MCF 10A (cell line): ENCODE data around the gene CCNB2. TPM values are rescaled to one million over a fixed set of nuclear protein-coding genes. Genes with fewer than 3 reads are reported as not detected.

Experiments
- BruUV-seq: library from RNA; stranded (reverse); fragments of 400-500 nt; replicated peaks from 2 replicates; lab custom pipeline; 2021; lab: Mats Ljungman, UMichigan
- CTCF ChIA-PET: fragments of 300-600 bp; sonication (Branson Sonifier 250); formaldehyde crosslinking; extraction: SDS; loops from one replicate; lab custom pipeline; 2021; ENCODE audit warnings: antibody characterized with exemption, inconsistent platforms; lab: Yijun Ruan, JAX
- POLR2A ChIA-PET: fragments of 300-600, 350-650 bp; sonication (Branson Sonifier 250); formaldehyde crosslinking; extraction: SDS; loops from one replicate; lab custom pipeline; 2020; ENCODE audit warnings: antibody characterized with exemption, inconsistent platforms; lab: Yijun Ruan, JAX
- DNase-seq: peaks from one replicate; pipeline ENCODE4 v3.0.0-alpha.2; 2018; ENCODE audit not compliant: unreplicated experiment
- H3K27ac Mint-ChIP-seq: one replicate; pipeline ENCODE4 v1.8.0; 2022; ENCODE audit warnings: mild to moderate bottlenecking, low read depth, mixed read lengths; ENCODE audit not compliant: unreplicated experiment
- H3K27me3 Mint-ChIP-seq: one replicate; pipeline ENCODE4 v1.8.0; 2022; ENCODE audit warnings: mixed read lengths; ENCODE audit not compliant: insufficient read depth, unreplicated experiment
- H3K36me3 Mint-ChIP-seq: one replicate; pipeline ENCODE4 v1.8.0; 2022; ENCODE audit warnings: mild to moderate bottlenecking, moderate library complexity, mixed read lengths; ENCODE audit not compliant: insufficient read depth, unreplicated experiment
- H3K4me1 Mint-ChIP-seq: one replicate; pipeline ENCODE4 v1.8.0; 2022; ENCODE audit warnings: mixed read lengths; ENCODE audit not compliant: insufficient read depth, unreplicated experiment
- H3K4me3 Mint-ChIP-seq: one replicate; pipeline ENCODE4 v1.8.0; 2022; ENCODE audit warnings: mild to moderate bottlenecking, moderate library complexity, mixed read lengths; ENCODE audit not compliant: unreplicated experiment
- H3K9me3 Mint-ChIP-seq: one replicate; pipeline ENCODE4 v1.8.0; 2022; ENCODE audit warnings: mixed read lengths; ENCODE audit not compliant: unreplicated experiment
- intact Hi-C: fragments of 100-400 bp; cut with micrococcal nuclease; formaldehyde crosslinking; loops from 2 replicates; pipeline ENCODE4 v1.14.1; 2022
- total RNA-seq: library from RNA; stranded (reverse); gene quantifications from 2 replicates; pipeline ENCODE4 v1.2.3, GENCODE V29; 2022
- TF ChIP-seq, protein P1 (sequence below): fragments of 200-600 bp; IDR thresholded peaks from one replicate; pipeline ENCODE4 v1.8.0; 2022; ENCODE audit warnings: antibody characterized with exemption, mild to moderate bottlenecking; ENCODE audit not compliant: unreplicated experiment

The CCNB2 gene
- total RNA-seq, 1 experiment from 2014 or later = 54.1 TPM

DNA sequence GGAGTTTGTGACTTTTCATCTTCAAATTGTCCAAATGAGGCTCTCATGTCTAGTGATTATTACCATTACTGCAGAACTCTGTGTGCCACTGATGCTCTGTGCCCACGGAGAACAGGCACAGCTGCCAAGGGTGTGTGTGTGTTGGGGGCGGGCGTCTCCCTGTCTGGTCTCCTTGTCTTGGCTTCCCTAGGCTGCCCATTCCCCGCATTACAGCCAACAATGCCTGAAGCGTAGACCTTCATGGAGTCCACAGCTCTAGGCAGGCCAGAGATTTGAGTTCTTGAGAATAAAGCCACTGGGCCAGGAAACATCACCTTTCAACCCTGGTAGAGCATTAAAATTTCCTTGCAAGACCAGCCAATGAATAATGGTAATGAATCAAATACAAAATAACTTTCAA lies 42.7 kb downstream of the CCNB2 start:
- CTCF ChIA-PET = no interaction called here
- Mint-ChIP-seq H3K27me3 (no peaks in the 10 kb centered on the region), H3K4me1 (no peaks in the 10 kb centered on the region), H3K9me3 (no peaks in the 10 kb centered on the region), H3K27ac (no peak overlapping the region), H3K36me3 (peaks cover 59% of the 10 kb centered on the region), H3K4me3 (no peak overlapping the region)
- POLR2A ChIA-PET = interaction anchor here (1.3 kb wide), 1 partner anchor 8 kb away, joined by 3 read pairs; no protein-coding TSS in a partner anchor
- no peak for DNase-seq
- intact Hi-C loops = no loop called here
- no TSS peak for BruUV-seq
- TF ChIP-seq, protein P1, sequence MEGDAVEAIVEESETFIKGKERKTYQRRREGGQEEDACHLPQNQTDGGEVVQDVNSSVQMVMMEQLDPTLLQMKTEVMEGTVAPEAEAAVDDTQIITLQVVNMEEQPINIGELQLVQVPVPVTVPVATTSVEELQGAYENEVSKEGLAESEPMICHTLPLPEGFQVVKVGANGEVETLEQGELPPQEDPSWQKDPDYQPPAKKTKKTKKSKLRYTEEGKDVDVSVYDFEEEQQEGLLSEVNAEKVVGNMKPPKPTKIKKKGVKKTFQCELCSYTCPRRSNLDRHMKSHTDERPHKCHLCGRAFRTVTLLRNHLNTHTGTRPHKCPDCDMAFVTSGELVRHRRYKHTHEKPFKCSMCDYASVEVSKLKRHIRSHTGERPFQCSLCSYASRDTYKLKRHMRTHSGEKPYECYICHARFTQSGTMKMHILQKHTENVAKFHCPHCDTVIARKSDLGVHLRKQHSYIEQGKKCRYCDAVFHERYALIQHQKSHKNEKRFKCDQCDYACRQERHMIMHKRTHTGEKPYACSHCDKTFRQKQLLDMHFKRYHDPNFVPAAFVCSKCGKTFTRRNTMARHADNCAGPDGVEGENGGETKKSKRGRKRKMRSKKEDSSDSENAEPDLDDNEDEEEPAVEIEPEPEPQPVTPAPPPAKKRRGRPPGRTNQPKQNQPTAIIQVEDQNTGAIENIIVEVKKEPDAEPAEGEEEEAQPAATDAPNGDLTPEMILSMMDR = no peak

DNA sequence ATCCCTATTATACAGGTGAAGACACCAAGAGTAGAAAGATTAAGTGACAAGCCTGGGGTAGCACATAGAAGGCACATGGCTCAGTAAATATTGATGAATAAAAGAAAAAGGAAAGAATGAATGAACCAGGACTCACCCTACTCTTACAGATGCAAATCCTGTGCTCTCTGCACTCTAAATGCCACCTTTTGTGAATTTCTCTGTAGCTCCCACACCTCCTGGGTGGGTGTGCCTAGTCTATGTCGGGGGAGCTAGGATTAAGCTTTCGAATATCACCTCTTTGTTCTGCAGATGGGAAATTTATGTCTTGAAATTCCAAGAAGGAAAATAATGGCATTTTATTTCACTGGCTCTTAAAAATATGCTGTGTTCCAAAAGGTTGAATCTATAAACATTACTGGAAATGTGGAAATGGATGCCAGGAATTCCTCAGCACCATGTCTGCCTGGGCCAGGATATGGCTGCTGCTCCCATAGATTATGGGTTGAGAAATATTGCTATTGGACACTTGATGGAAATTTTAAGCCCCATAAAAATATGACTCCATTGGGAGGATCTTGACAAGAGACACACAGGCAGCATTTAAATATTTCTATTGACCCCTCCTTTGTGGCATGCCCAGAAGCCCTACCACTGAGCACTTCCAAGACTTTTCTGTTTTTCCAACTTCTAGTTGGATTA lies 43.3 kb downstream of the CCNB2 start:
- CTCF ChIA-PET = no interaction called here
- Mint-ChIP-seq H3K27ac (no peak overlapping the region), H3K9me3 (no peaks in the 10 kb centered on the region), H3K4me3 (no peak overlapping the region), H3K27me3 (no peaks in the 10 kb centered on the region), H3K36me3 (peaks cover 59% of the 10 kb centered on the region), H3K4me1 (no peaks in the 10 kb centered on the region)
- intact Hi-C loops = no loop called here
- POLR2A ChIA-PET = no interaction called here
- BruUV-seq = no TSS peak
- no peak for DNase-seq
- TF ChIP-seq, protein P1 = no peak

DNA sequence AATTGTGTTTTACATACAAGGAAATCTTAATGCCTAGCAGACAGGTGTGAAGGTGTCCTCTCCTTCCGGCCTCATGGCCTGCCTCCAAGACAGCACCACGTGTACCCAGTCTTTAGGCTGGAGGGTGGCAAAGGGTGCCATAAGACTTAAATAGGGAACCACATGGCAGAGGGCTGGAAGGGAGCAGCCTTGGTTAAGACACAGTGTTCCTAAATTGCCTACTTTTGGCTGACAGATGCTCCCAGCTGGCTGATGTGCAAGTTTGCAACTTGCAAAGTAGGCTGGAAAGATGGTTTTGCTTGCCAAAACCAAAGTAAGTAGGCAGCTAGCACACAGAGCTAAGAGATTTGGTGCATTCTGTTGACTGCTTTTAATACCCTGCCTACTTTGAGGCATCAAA lies 45.2 kb downstream of the CCNB2 start:
- BruUV-seq = no TSS peak
- ChIA-PET CTCF (interaction anchor here (1.1 kb wide), 1 partner anchor 351 kb away, joined by 3 read pairs; no protein-coding TSS in a partner anchor), POLR2A (interaction anchor here (1.1 to 1.5 kb wide), 2 partner anchors 15 to 21 kb away, joined by 3 to 6 read pairs; no protein-coding TSS in a partner anchor)

More for the DNA sequence above, 45.2 kb downstream of the CCNB2 start:
- TF ChIP-seq, protein P1 = no peak
- H3K27me3 Mint-ChIP-seq = no peaks in the 10 kb centered on the region
- no peaks in the 10 kb centered on the region for H3K4me1 Mint-ChIP-seq
- intact Hi-C loops = no loop called here
- no peak overlapping the region for H3K4me3 Mint-ChIP-seq
- H3K27ac Mint-ChIP-seq = peak overlapping the region; percentile 18
- H3K9me3 Mint-ChIP-seq = no peaks in the 10 kb centered on the region
- H3K36me3 Mint-ChIP-seq = peaks cover 60% of the 10 kb centered on the region
- no peak for DNase-seq
